ENCODE results near the gene FRMD5. TPM values are rescaled to one million over a fixed set of nuclear protein-coding genes. Genes with fewer than 3 reads are reported as not detected.

FRMD5 gene
- total RNA-seq, 4 donors from 2014 or later, result 0.15 to 2.5 (median 0.29) TPM

GRCh38 chr15:44147636-44148035 is 47.4 kb downstream of the FRMD5 start:
- H3K4me3 ChIP-seq (ENCODE audit: low read depth, poor library complexity, severe bottlenecking), result no peak overlapping the region
- DNase-seq (ENCODE audit: low spot score in 2 of 2), result no peak
- intact Hi-C loops (cut with DNase I; ENCODE audit: low total_unique reads), result no loop called here
- no peak for TF ChIP-seq POLR2A (IDR thresholded peaks at IDR 0.05)
- TF ChIP-seq, protein P1, sequence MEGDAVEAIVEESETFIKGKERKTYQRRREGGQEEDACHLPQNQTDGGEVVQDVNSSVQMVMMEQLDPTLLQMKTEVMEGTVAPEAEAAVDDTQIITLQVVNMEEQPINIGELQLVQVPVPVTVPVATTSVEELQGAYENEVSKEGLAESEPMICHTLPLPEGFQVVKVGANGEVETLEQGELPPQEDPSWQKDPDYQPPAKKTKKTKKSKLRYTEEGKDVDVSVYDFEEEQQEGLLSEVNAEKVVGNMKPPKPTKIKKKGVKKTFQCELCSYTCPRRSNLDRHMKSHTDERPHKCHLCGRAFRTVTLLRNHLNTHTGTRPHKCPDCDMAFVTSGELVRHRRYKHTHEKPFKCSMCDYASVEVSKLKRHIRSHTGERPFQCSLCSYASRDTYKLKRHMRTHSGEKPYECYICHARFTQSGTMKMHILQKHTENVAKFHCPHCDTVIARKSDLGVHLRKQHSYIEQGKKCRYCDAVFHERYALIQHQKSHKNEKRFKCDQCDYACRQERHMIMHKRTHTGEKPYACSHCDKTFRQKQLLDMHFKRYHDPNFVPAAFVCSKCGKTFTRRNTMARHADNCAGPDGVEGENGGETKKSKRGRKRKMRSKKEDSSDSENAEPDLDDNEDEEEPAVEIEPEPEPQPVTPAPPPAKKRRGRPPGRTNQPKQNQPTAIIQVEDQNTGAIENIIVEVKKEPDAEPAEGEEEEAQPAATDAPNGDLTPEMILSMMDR (IDR thresholded peaks at IDR 0.05), result no peak

DNA sequence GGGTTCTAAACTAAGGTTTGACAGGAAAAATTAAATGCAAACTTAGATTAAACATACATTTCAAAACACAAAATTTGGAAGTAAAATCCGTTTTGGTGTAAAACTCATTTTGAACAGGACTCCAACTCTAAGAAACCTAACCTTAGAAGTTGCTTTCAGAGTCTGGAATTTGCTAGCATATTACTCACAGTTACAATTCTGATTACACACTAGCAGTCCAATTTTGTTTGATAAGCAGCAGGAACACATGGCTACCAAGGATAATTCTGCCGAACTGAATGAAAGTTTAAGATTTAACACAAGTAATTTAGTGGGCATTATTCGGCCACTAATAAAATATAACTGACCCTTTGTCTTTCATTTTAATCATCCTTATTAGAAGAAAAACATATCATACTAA is 49.6 kb downstream of the FRMD5 start:
- DNase-seq (ENCODE audit: low spot score in 2 of 2), result no peak
- intact Hi-C loops (cut with DNase I; ENCODE audit: low total_unique reads), result no loop called here
- TF ChIP-seq POLR2A (IDR thresholded peaks at IDR 0.05), result no peak
- TF ChIP-seq, protein P1 (IDR thresholded peaks at IDR 0.05), result no peak
- 71 to 78% methylated on average over 3 of the region's 3 CpGs for WGBS, 2 donors
- no peak overlapping the region for H3K4me3 ChIP-seq (ENCODE audit: low read depth, poor library complexity, severe bottlenecking)

GRCh38 chr15:44144992-44145391 is 50.1 kb downstream of the FRMD5 start:
- TF ChIP-seq POLR2A (IDR thresholded peaks at IDR 0.05), result no peak
- TF ChIP-seq, protein P1 (IDR thresholded peaks at IDR 0.05), result no peak
- H3K4me3 ChIP-seq (ENCODE audit: low read depth, poor library complexity, severe bottlenecking), result no peak overlapping the region
- no peak for DNase-seq (ENCODE audit: low spot score in 2 of 2)
- intact Hi-C loops (cut with DNase I; ENCODE audit: low total_unique reads), result no loop called here

DNA sequence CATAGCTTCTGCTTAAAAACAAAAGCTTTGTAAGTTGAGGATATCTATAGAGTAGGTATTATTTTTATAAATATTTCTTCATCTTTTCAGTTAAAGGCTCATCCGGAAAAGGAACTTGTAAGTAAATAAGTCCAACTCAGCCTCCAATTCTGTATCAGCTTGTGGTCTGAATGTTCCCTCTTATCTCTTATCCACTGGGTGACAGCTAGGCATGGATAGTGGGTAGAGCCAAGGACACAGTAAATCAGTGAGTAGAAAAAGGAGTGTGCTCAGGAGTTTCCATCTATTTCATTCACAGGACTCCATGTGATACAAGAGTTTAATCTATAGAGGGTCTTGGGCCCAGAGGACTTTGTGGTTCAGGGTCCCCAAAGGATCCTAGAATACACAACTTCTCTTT is 50.9 kb downstream of the FRMD5 start:
- no peak for DNase-seq (ENCODE audit: low spot score in 2 of 2)
- TF ChIP-seq, protein P1 (IDR thresholded peaks at IDR 0.05), result no peak
- TF ChIP-seq POLR2A (IDR thresholded peaks at IDR 0.05), result no peak
- 84 to 86% methylated on average over 1 of the region's 1 CpG for whole genome bisulfite sequencing, 2 donors
- no peak overlapping the region for H3K4me3 ChIP-seq (ENCODE audit: low read depth, poor library complexity, severe bottlenecking)
- intact Hi-C loops (cut with DNase I; ENCODE audit: low total_unique reads), result no loop called here

- WGBS, 2 donors, result 61% methylated on average over 1 of the region's 1 CpG
- intact Hi-C loops (cut with DNase I; ENCODE audit: low total_unique reads), result no loop called here
- DNase-seq (ENCODE audit: low spot score in 2 of 2), result no peak
- TF ChIP-seq, protein P1 (IDR thresholded peaks at IDR 0.05), result no peak
- TF ChIP-seq POLR2A (IDR thresholded peaks at IDR 0.05), result no peak
- no peak overlapping the region for H3K4me3 ChIP-seq (ENCODE audit: low read depth, poor library complexity, severe bottlenecking)
Observed at GRCh38 chr15:44137750-44138149, 57.3 kb downstream of the FRMD5 start.

GRCh38 chr15:44136991-44137477 is 58.0 kb downstream of the FRMD5 start:
- 66 to 74% methylated on average over 3 of the region's 3 CpGs for WGBS, 2 donors
- intact Hi-C loops (cut with DNase I; ENCODE audit: low total_unique reads), result no loop called here
- no peak for DNase-seq (ENCODE audit: low spot score in 2 of 2)
- H3K4me3 ChIP-seq (ENCODE audit: low read depth, poor library complexity, severe bottlenecking), result no peak overlapping the region
- TF ChIP-seq, protein P1 (IDR thresholded peaks at IDR 0.05), result no peak
- TF ChIP-seq POLR2A (IDR thresholded peaks at IDR 0.05), result no peak

All from lower leg skin (tissue), 4 donors.